K562 (cell line): ENCODE measurements around the gene NENF. TPM values are rescaled to one million over a fixed set of nuclear protein-coding genes. Genes with fewer than 3 reads are reported as not detected.
A peak's percentile ranks its signal among the peaks of the same experiment; 100 is the strongest.

Experiments used
- ATAC-seq: fragments of 200-7000 bp; cut with Tn5 transposase; 3 replicates; pipeline ENCODE4 v1.9.1; 2020; ENCODE audit warnings: moderate library complexity
- BruUV-seq: library from RNA; stranded (reverse); fragments of 400-500 nt; replicated peaks from 2 replicates; lab custom pipeline; 2021; lab: Mats Ljungman, UMichigan
- CTCF ChIA-PET: fragments of 300-600 bp; formaldehyde crosslinking; extraction: SDS; loops from one replicate; lab custom pipeline; 2021; ENCODE audit warnings: low intra/inter-chr PET ratio; lab: Yijun Ruan, JAX
- POLR2A ChIA-PET: fragments of 300-600, 350-650 bp; sonication (Branson Sonifier 250); formaldehyde crosslinking; extraction: SDS; loops from one replicate; lab custom pipeline; 2021; ENCODE audit warnings: antibody characterized with exemption, inconsistent platforms; lab: Yijun Ruan, JAX
- DNase-seq, 4 experiments: peaks; one replicate each; pipeline versions ENCODE4 v3.0.0 to v3.0.0-alpha.2; 2011 to 2018; ENCODE audit warnings: low spot score in 3 of 4, mixed read lengths in 3 of 4; ENCODE audit errors: extremely low read depth in 1 of 4
- FAIRE-seq: peaks from 2 replicates; lab custom pipeline; 2011; peaks lifted over from hg19 to GRCh38; lab: Jason Lieb, UNC
- H2AFZ ChIP-seq: 2 replicates; pipeline ENCODE4 v1.6.0; 2011; ENCODE audit warnings: low read depth, low read length, control low read depth, inconsistent platforms
- H3K27ac ChIP-seq: fragments of 200-600 bp; 3 replicates; pipeline ENCODE4 v1.8.0; 2011; ENCODE audit warnings: low read depth, mild to moderate bottlenecking, control low read depth, inconsistent platforms, low read length, moderate library complexity, mixed read lengths; ENCODE audit errors: extremely low read depth
- H3K27me3 ChIP-seq, 2 experiments: fragments of 300-600 bp in 1 of 2; 2 replicates in 1 of 2; 3 replicates in 1 of 2; pipeline versions ENCODE4 v1.6.0 to v1.8.0; 2011; ENCODE audit warnings: inconsistent platforms in 2 of 2, low read length in 2 of 2, mild to moderate bottlenecking in 1 of 2, mixed read lengths in 1 of 2, moderate library complexity in 1 of 2; ENCODE audit not compliant: control insufficient read depth in 2 of 2, insufficient read depth in 2 of 2
- H3K36me3 ChIP-seq: fragments of 300-600 bp; 3 replicates; pipeline ENCODE4 v1.8.0; 2011; ENCODE audit warnings: mild to moderate bottlenecking, low read length, inconsistent platforms; ENCODE audit not compliant: control insufficient read depth, insufficient read depth
- H3K4me1 ChIP-seq, 2 experiments: fragments of 200-600 bp in 1 of 2; replicated peaks in 1 of 2; 2 replicates in 1 of 2; 3 replicates in 1 of 2; pipeline versions ENCODE4 v1.5.1 to v1.8.0; 2011; ENCODE audit warnings: inconsistent platforms in 2 of 2, low read length in 2 of 2, mild to moderate bottlenecking in 1 of 2, mixed read lengths in 1 of 2, moderate library complexity in 1 of 2; ENCODE audit not compliant: control insufficient read depth in 2 of 2, insufficient read depth in 2 of 2
- H3K4me2 ChIP-seq: 2 replicates; pipeline ENCODE4 v1.6.1; 2011; ENCODE audit warnings: low read length, control low read depth, inconsistent platforms, mixed read lengths; ENCODE audit not compliant: insufficient read depth
- H3K4me3 ChIP-seq: fragments of 200-600 bp; sonication (generic), shearing (Covaris generic); 2 replicates; pipeline ENCODE4 v1.5.1; 2016; ENCODE audit warnings: control low read depth, inconsistent platforms
- H3K79me2 ChIP-seq: fragments of 200-600 bp; 3 replicates; pipeline ENCODE4 v1.8.0; 2011; ENCODE audit warnings: low read length, inconsistent platforms; ENCODE audit not compliant: control insufficient read depth, insufficient read depth
- H3K9ac ChIP-seq, 2 experiments: 2 replicates each; pipeline versions ENCODE4 v1.6.0 to v1.6.1; 2011; ENCODE audit warnings: low read depth in 2 of 2, low read length in 2 of 2, control low read depth in 1 of 2, inconsistent platforms in 1 of 2, mild to moderate bottlenecking in 1 of 2, mixed read lengths in 1 of 2; ENCODE audit not compliant: insufficient read depth in 1 of 2
- H3K9me1 ChIP-seq: one replicate; pipeline ENCODE4 v1.6.0; 2011; ENCODE audit warnings: inconsistent platforms, mild to moderate bottlenecking, low read length, moderate library complexity; ENCODE audit not compliant: control insufficient read depth, insufficient read depth
- H3K9me3 ChIP-seq: replicated peaks from 2 replicates; pipeline ENCODE4 v1.5.1; 2011; ENCODE audit warnings: low read depth, low read length, inconsistent platforms; ENCODE audit not compliant: control insufficient read depth, insufficient read depth
- H4K20me1 ChIP-seq: replicated peaks from 2 replicates; pipeline ENCODE4 v1.6.1; 2011; ENCODE audit warnings: low read length, inconsistent platforms, mixed read lengths; ENCODE audit not compliant: control insufficient read depth, insufficient read depth
- DACH1 ChIP-seq: fragments of 450-650 bp; IDR thresholded peaks from 2 replicates; pipeline ENCODE4 v1.6.1; 2018; ENCODE audit not compliant: partially characterized antibody
- HNRNPH1 ChIP-seq: fragments of 200-400 bp; formaldehyde crosslinking; optimal IDR thresholded peaks from 2 replicates; pipeline ENCODE3; 2017; ENCODE audit warnings: low read depth, mild to moderate bottlenecking, low read length, moderate library complexity
- JUNB ChIP-seq: fragments of 450-650 bp; formaldehyde crosslinking; conservative IDR thresholded peaks from 2 replicates; pipeline ENCODE4 v1.4.0; 2020; ENCODE audit warnings: mild to moderate bottlenecking
- MXI1 ChIP-seq: IDR thresholded peaks from 2 replicates; pipeline ENCODE4 v1.6.1; 2011; ENCODE audit warnings: low read depth, mild to moderate bottlenecking, improper control_type of control experiment, low read length
- PTRF ChIP-seq: fragments of 450-650 bp; IDR thresholded peaks from 2 replicates; pipeline ENCODE4 v1.6.1; 2016; ENCODE audit warnings: mild to moderate bottlenecking, missing genetic modification characterization, missing compliant biosample characterization
- ZBED1 ChIP-seq: IDR thresholded peaks from 2 replicates; pipeline ENCODE4 v1.6.1; 2014
- WGBS: fragments of 100-300 bp; shearing (Covaris generic); methylation state at CpG from one replicate; pipeline ENCODE4 v1.1.6; 2016; ENCODE audit warnings: low coverage, mixed read lengths; ENCODE audit not compliant: insufficient coverage; ENCODE audit errors: missing lambda C conversion rate; 5-methylcytosine and 5-hydroxymethylcytosine counted together
- in situ Hi-C: fragments of 300-500 bp; cut with MboI; formaldehyde crosslinking; loops from 4 replicates; pipeline ENCODE4 v1.15.0; 2018; ENCODE audit warnings: inconsistent platforms, mixed read lengths
- intact Hi-C: fragments of 100-400 bp; cut with micrococcal nuclease; formaldehyde crosslinking; loops from 2 replicates; pipeline ENCODE4 v1.14.2; 2022
- polyA plus RNA-seq, 8 experiments: library from polyadenylated mRNA; depleted of rRNA in 4 of 8; stranded (reverse) in 5 of 8; unstranded in 3 of 8; fragments of >200 nt; fragmentation: Nextera tagmentation in 2 of 8; fragmentation: Illumina TruSeq in 1 of 8; extraction: Ambion mirVana in 2 of 8; extraction: Trizol in 1 of 8; gene quantifications; 2 replicates each; pipeline versions ENCODE4 v1.2.1 to v1.2.3, GENCODE V29; 2011 to 2014; ENCODE audit warnings: inconsistent platforms in 1 of 8, missing spikeins in 1 of 8
- total RNA-seq, 7 experiments: library from RNA; depleted of rRNA in 6 of 7; stranded (reverse); fragments of >200 nt in 6 of 7; fragmentation: Illumina TruSeq in 2 of 7; extraction: Trizol in 2 of 7; gene quantifications; 2 replicates each; pipeline versions ENCODE4 v1.2.1 to v1.2.3, GENCODE V29; 2011 to 2021; ENCODE audit warnings: low replicate concordance in 1 of 7
- TF ChIP-seq, protein P1 (sequence below), 2 experiments: fragments of 450-650 bp in 1 of 2; sonication (generic) in 1 of 2; formaldehyde crosslinking in 1 of 2; IDR thresholded peaks; 2 replicates each; pipeline versions ENCODE4 v1.7.1 to v1.9.0; 2016 to 2022; ENCODE audit warnings: inconsistent platforms in 1 of 2, mild to moderate bottlenecking in 1 of 2, missing genetic modification reagents in 1 of 2
- TF ChIP-seq, protein P2 (sequence below), 2 experiments: fragments of 450-650 bp in 1 of 2; sonication (generic) in 1 of 2; formaldehyde crosslinking in 1 of 2; IDR thresholded peaks in 1 of 2; conservative IDR thresholded peaks in 1 of 2; 2 replicates each; pipeline versions ENCODE4 v1.6.1 to v1.8.1; 2016 to 2023; ENCODE audit warnings: mild to moderate bottlenecking in 2 of 2, moderate library complexity in 2 of 2, inconsistent platforms in 1 of 2, missing genetic modification reagents in 1 of 2
- TF ChIP-seq, protein P3 (sequence below): fragments of 450-650 bp; formaldehyde crosslinking; IDR thresholded peaks from 2 replicates; pipeline ENCODE4 v1.4.0; 2022; ENCODE audit warnings: mild to moderate bottlenecking, moderate library complexity

Gene NENF
- total and polyA plus RNA-seq, 9 of the 15 experiments (the other 6 are each of a cell fraction or from before 2014, with no cell fraction given): 6.1 to 100 (median 72.8) TPM

DNA sequence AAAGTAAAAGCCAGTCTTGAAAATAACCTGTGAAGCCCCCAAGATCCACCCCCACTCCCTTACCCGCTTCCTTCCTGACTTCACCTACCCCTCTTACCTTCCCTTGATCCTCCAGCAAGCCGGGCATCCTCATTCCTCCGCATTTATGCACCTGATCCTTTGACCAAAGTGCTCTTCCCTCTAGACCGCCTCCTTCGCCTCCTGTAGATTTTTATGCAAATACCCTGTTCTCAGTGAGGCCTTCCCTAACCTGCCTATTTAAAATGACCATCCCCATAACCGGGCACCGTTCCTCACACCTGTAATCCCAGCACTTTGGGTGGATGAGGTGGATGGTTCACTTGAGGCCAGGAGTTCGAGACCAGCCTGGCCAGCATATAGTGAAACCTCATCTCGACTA lies 1.1 kb upstream of the NENF start (continued):
- TF ChIP-seq JUNB: no peak
- TF ChIP-seq, all 486 proteins: peak for 0

DNA sequence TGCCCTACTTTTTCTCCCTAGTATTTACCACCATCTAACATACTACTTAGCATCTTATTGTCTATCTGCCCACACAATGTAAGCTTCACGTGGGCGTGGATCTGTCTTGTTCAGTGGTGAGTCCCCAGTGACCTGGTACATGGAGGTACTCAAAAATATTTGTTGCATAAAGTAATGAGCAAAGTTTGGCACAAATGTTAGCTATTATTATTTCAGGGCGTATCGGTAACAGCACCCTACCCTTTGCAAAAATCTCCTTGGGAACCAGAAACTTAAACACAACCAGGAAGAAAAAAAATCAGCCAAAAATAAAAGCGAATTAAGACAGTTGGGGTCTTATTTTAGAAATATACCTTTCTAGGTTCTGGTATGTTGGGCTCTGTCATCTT lies 454 bp upstream of the NENF start:
- H3K27me3 ChIP-seq: no peaks in the 10 kb centered on the region
- peak overlapping the region; percentile 75 to 95 for H3K9ac ChIP-seq
- intact Hi-C loops: loop anchor here (2.0 kb wide), 1 partner anchor 17 kb away; the partner anchor contains the start of gene PACC1
- no peaks in the 10 kb centered on the region for H3K9me1 ChIP-seq
- peaks cover 9% of the 10 kb centered on the region; the same call in 1 of the 3 replicates for H3K36me3 ChIP-seq
- 7% methylated on average over 5 of the region's 5 CpGs for WGBS
- DNase-seq (peak in 2 of 4 experiments; percentile 50 to 52), ATAC-seq (peak; percentile 14), FAIRE-seq (peak; percentile 42)
- ChIA-PET CTCF (interaction anchor here (1.1 kb wide), 1 partner anchor 17 kb away, joined by 3 read pairs; no protein-coding TSS in a partner anchor), POLR2A (interaction anchor here (0.5 to 1.5 kb wide), 8 partner anchors 10 to 792 kb away, joined by 3 to 8 read pairs (median 4); partner anchors contain the start of genes ATF3, DTL, INTS7 and PACC1)
- BruUV-seq: TSS peak; percentile 97
- H4K20me1 ChIP-seq: peaks cover 10% of the 10 kb centered on the region
- peaks cover 39% of the 10 kb centered on the region for H3K79me2 ChIP-seq
- peak overlapping the region; percentile 74 for H3K4me3 ChIP-seq
- peak overlapping the region; percentile 93 for H2AFZ ChIP-seq
- peak overlapping the region; percentile 78 for H3K4me2 ChIP-seq
- H3K4me1 ChIP-seq: peaks cover 29 to 48% of the 10 kb centered on the region in 2 experiments
- H3K9me3 ChIP-seq: no peaks in the 10 kb centered on the region
- in situ Hi-C loops: no loop called here
- H3K27ac ChIP-seq: peak overlapping the region; percentile 66
- TF ChIP-seq, protein P1, sequence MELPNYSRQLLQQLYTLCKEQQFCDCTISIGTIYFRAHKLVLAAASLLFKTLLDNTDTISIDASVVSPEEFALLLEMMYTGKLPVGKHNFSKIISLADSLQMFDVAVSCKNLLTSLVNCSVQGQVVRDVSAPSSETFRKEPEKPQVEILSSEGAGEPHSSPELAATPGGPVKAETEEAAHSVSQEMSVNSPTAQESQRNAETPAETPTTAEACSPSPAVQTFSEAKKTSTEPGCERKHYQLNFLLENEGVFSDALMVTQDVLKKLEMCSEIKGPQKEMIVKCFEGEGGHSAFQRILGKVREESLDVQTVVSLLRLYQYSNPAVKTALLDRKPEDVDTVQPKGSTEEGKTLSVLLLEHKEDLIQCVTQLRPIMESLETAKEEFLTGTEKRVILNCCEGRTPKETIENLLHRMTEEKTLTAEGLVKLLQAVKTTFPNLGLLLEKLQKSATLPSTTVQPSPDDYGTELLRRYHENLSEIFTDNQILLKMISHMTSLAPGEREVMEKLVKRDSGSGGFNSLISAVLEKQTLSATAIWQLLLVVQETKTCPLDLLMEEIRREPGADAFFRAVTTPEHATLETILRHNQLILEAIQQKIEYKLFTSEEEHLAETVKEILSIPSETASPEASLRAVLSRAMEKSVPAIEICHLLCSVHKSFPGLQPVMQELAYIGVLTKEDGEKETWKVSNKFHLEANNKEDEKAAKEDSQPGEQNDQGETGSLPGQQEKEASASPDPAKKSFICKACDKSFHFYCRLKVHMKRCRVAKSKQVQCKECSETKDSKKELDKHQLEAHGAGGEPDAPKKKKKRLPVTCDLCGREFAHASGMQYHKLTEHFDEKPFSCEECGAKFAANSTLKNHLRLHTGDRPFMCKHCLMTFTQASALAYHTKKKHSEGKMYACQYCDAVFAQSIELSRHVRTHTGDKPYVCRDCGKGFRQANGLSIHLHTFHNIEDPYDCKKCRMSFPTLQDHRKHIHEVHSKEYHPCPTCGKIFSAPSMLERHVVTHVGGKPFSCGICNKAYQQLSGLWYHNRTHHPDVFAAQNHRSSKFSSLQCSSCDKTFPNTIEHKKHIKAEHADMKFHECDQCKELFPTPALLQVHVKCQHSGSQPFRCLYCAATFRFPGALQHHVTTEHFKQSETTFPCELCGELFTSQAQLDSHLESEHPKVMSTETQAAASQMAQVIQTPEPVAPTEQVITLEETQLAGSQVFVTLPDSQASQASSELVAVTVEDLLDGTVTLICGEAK (IDR thresholded peaks at IDR 0.05): peak; percentile 64
- TF ChIP-seq, protein P1 (CRISPR knock-in tag; IDR thresholded peaks at IDR 0.05): no peak
- TF ChIP-seq HNRNPH1 (no peak), DACH1 (no peak), MXI1 (no peak), PTRF (tag) (no peak), ZBED1 (0 out of 2 replicates have a peak, but pooled peaks have one; percentile 4)
- TF ChIP-seq, protein P2, sequence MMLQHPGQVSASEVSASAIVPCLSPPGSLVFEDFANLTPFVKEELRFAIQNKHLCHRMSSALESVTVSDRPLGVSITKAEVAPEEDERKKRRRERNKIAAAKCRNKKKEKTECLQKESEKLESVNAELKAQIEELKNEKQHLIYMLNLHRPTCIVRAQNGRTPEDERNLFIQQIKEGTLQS (IDR thresholded peaks at IDR 0.05): no peak
- TF ChIP-seq, protein P2 (CRISPR knock-in tag; conservative IDR thresholded peaks at IDR 0.05): 0 out of 2 replicates have a peak, but pooled peaks have one; percentile 31
- TF ChIP-seq, protein P3, sequence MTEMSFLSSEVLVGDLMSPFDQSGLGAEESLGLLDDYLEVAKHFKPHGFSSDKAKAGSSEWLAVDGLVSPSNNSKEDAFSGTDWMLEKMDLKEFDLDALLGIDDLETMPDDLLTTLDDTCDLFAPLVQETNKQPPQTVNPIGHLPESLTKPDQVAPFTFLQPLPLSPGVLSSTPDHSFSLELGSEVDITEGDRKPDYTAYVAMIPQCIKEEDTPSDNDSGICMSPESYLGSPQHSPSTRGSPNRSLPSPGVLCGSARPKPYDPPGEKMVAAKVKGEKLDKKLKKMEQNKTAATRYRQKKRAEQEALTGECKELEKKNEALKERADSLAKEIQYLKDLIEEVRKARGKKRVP (CRISPR knock-in tag): no peak
